BLaER1 treated with 17β-estradiol and CSF1 and Interleukin-3, amounts not matched to agents 10 nM and 100 nM (cell line): ENCODE measurements around the gene TRIM7.
"Not testable (repeated sequence)": the region's sequence is repeated elsewhere in the genome, so short reads cannot be mapped to it uniquely, and the experiment has no call there.

Experiments
- H3K27ac ChIP-seq, 11 experiments: shearing (Covaris generic); formaldehyde crosslinking; 2 replicates each; pipeline ENCODE4 v1.8.1; 2022
- H3K27me3 ChIP-seq, 11 experiments: shearing (Covaris generic); formaldehyde crosslinking; 2 replicates each; pipeline ENCODE4 v1.8.1; 2022
- H3K36me3 ChIP-seq, 11 experiments: shearing (Covaris generic); formaldehyde crosslinking; 2 replicates each; pipeline ENCODE4 v1.8.1; 2022
- H3K4me1 ChIP-seq, 10 experiments: shearing (Covaris generic); formaldehyde crosslinking; 2 replicates each; pipeline ENCODE4 v1.8.1; 2022
- H3K4me2 ChIP-seq, 11 experiments: shearing (Covaris generic); formaldehyde crosslinking; 2 replicates each; pipeline ENCODE4 v1.8.1; 2022
- H3K4me3 ChIP-seq, 10 experiments: shearing (Covaris generic); formaldehyde crosslinking; 2 replicates each; pipeline ENCODE4 v1.8.1; 2022
- H3K9ac ChIP-seq, 11 experiments: shearing (Covaris generic); formaldehyde crosslinking; 2 replicates each; pipeline ENCODE4 v1.8.1; 2022
- H3K9me3 ChIP-seq, 11 experiments: shearing (Covaris generic); formaldehyde crosslinking; replicated peaks in 1 of 11; 2 replicates each; pipeline ENCODE4 v1.8.1; 2022
- H4K20me1 ChIP-seq, 11 experiments: shearing (Covaris generic); formaldehyde crosslinking; 2 replicates each; pipeline ENCODE4 v1.8.1; 2022
- Cebpa-rat ChIP-seq, 11 experiments: shearing (Covaris generic); IDR thresholded peaks; 2 replicates each; pipeline ENCODE4 v1.8.1; 2022

Gene TRIM7

DNA sequence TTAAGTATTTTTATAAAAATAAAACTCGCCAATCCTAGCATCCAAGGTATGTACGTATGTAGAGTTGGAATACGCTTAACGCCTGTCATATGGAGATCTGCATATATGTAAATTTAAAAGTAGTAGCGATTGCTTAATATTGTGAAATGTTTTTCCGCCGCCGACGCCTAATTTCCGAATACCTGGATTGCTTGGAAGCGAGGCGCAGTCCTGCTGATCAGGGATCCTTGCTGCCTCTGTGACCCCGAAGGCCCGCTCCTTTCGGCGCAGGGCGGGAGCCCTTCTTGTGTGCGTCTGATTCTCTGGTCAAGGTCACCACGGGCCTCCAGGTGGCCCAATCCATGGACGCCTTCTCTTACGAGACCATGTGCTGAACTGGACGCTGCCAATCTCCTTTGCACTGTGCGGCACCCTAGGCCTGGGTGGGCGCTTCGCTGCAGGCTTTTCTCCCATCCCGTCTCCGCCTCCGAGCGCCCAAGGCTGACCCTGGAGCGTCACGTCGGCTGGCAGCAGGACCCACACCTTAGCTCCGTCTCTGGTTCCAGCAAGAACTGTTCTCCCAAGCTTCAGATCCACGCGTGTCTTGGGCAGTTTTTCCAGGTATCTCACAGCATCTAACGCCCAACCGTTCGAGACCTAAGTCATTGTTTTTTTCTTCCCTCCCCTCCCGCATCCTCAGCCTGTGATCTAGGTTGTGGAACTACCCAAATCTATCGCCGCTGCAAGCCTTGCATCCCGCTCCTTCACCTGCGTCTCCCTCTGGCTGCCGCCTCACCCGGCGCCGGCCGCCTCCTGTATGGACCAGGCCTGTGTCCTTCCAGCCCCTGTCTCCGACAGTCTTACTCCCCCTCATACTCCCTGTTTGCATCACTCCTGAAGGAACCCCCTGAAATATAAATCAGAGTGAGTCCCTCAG, 14.5 kb upstream of the TRIM7 start:
- Histone ChIP-seq H3K27ac (no peak overlapping the region), H3K4me2 (no peak overlapping the region), H3K36me3 (no peaks in the 10 kb centered on the region), H3K9ac (no peak overlapping the region), H4K20me1 (peaks cover 0 to 9% (median 0%) of the 10 kb centered on the region in 11 experiments; a peak in 4 of 22 replicates), H3K9me3 (no peaks in the 10 kb centered on the region), H3K4me3 (no peak overlapping the region), H3K4me1 (peaks cover 25 to 47% (median 38%) of the 10 kb centered on the region in 10 experiments), H3K27me3 (peaks cover 6 to 26% (median 22%) of the 10 kb centered on the region in 11 experiments; a peak in 20 of 22 replicates)
- peak in 3 of 11 experiments; percentile 25 to 48 (median 27); a peak in 2 of 22 replicates for TF ChIP-seq Cebpa-rat (IDR thresholded peaks at IDR 0.05)

DNA sequence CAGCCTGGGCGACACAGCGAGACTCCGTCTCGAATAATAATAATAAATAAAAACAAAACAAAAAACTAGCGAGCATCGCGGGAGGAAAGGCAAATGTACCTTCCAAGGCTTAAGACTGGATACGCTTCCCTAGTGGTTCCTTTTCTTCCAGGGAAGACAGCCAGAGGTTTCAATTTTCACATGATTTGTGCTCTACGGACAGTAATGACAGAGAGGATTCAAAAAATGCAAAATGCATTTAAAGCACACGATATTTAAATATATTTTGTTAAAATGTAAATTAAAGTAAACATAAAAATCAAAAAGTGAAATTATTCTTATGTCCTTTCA, 13.8 kb upstream of the TRIM7 start:
- Histone ChIP-seq H3K9ac (peak overlapping the region in 3 of 11 experiments; percentile 8 to 52 (median 16); a peak in 3 of 22 replicates), H3K27ac (peak overlapping the region in 1 of 11 experiments; percentile 9; a peak in 1 of 22 replicates), H3K4me3 (peak overlapping the region; percentile 51 to 67 (median 61); a peak in 16 of 20 replicates)

DNA sequence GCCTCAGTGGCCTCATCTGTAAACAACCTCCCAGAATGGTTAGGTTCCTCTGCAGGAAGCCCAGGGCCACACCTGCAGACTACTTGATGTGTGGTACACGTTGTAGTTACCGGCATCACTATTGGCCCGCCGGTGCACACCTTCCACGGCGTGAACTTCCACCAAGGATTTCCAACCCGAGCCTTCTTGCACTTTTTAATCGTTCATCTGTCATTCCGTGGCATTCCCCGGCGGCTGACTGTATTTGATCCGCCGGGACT, 12.7 kb upstream of the TRIM7 start:
- no peaks in the 10 kb centered on the region for H3K36me3 ChIP-seq
- peaks cover 18 to 41% (median 32%) of the 10 kb centered on the region in 10 experiments for H3K4me1 ChIP-seq
- no peaks in the 10 kb centered on the region for H3K9me3 ChIP-seq
- H3K27me3 ChIP-seq = peaks cover 6 to 37% (median 22%) of the 10 kb centered on the region in 11 experiments; a peak in 20 of 22 replicates
- peak overlapping the region in 1 of 11 experiments; percentile 2; a peak in 1 of 22 replicates for H3K27ac ChIP-seq
- H4K20me1 ChIP-seq = peaks cover 0 to 9% (median 0%) of the 10 kb centered on the region in 11 experiments; a peak in 4 of 22 replicates
- peak overlapping the region; percentile 80 to 98 (median 93) for H3K4me2 ChIP-seq
- no peak for TF ChIP-seq Cebpa-rat (IDR thresholded peaks at IDR 0.05)
- H3K4me3 ChIP-seq = peak overlapping the region; percentile 51 to 67 (median 61)
- H3K9ac ChIP-seq = peak overlapping the region; percentile 47 to 76 (median 58); a peak in 19 of 22 replicates

More for the DNA sequence above, 13.8 kb upstream of the TRIM7 start:
- Histone ChIP-seq H3K27me3 (peaks cover 6 to 27% (median 22%) of the 10 kb centered on the region in 11 experiments; a peak in 20 of 22 replicates), H3K4me2 (peak overlapping the region; percentile 80 to 98 (median 93); a peak in 21 of 22 replicates), H3K36me3 (no peaks in the 10 kb centered on the region), H3K4me1 (peaks cover 18 to 41% (median 32%) of the 10 kb centered on the region in 10 experiments), H3K9me3 (no peaks in the 10 kb centered on the region), H4K20me1 (peaks cover 0 to 9% (median 0%) of the 10 kb centered on the region in 11 experiments; a peak in 4 of 22 replicates)
- no peak for TF ChIP-seq Cebpa-rat (IDR thresholded peaks at IDR 0.05)

DNA sequence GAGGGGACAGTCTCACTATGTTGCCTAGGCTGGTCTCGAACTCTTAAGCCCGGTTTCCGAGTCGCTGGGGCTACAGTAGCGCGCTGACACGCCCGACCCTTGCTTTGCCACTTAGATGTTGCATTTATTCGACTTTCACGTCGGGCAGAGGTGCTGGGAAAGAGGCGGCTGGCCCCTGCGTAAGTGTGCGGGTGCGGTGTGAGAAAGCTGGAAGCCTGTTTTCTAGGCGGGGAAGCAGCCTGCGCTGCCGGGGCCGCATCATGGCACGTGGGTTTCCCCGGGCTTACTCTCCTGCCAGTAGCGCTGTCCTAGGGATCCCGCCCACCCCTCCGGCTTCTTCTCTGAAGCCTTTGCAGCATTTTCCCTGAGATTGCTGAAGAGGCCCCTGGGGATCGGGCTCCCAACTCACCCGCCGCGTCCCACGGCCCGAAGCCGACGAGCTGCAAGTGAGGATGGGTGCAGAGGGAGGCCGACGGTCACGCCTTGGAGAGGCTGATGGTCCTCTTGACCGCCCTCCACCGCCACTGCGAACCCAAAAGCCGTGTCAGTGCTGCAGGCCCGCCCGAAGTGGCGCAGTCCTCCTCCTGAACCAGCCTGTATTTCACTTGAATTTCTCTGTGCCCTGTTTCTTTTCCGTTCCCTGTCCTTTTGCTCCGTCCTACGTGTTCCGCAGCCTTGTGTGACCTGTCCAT, 12.3 kb upstream of the TRIM7 start:
- Histone ChIP-seq H3K27ac (peak overlapping the region in 1 of 11 experiments; percentile 2; a peak in 1 of 22 replicates), H3K4me1 (peaks cover 18 to 36% (median 32%) of the 10 kb centered on the region in 10 experiments), H3K36me3 (no peaks in the 10 kb centered on the region), H3K9ac (peak overlapping the region; percentile 47 to 76 (median 58); a peak in 20 of 22 replicates), H3K4me2 (peak overlapping the region; percentile 80 to 98 (median 93)), H3K27me3 (peaks cover 6 to 37% (median 22%) of the 10 kb centered on the region in 11 experiments; a peak in 20 of 22 replicates), H4K20me1 (peaks cover 0 to 9% (median 0%) of the 10 kb centered on the region in 11 experiments; a peak in 4 of 22 replicates), H3K9me3 (no peaks in the 10 kb centered on the region), H3K4me3 (peak overlapping the region; percentile 51 to 67 (median 61))
- no peak for TF ChIP-seq Cebpa-rat (IDR thresholded peaks at IDR 0.05)

DNA sequence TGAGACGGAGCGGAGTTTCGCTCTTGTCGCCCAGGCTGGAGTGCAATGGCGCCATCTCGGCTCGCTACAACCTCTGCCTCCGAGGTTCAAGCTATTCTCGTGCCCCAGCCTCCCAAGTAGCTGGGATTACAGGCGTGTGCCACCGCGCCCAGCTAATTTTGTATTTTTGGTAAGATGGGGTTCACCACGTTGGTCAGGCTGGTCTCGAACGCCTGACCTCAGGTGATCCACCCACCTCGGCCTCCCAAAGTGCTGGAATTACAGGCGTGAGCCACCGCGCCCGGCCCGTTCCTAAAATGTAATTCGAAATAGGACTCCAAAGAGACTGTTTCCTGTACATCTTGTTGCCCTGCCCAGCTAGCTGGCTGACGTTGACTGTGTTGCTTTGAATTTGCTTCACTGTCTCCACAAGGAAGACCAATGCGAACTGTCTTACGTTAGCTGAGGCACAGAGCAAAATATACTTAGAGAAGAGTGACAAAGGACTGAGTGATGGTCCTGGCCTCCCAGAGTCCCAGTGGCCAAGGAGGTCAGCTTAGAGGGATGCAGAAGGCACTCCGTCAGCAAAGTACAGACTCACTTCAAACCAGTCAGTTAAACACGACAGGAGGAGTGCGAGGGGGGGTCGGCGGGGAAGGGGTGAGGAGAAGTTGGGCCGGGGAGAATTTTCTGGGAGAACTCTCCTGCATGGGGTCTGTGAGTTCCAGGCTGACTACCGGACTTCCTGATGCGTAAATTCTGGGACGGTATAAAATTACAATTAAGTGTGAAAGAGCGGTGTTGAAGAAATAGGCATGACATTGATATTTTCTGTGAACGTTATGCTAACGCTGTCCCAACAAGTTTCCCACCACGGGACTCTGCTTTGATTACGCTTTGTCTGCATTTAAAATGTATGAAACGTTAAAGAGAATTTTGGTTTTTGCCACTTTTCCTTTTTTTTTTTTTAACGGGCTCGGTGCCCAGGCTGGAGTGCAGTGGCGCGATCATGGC, 11.3 kb upstream of the TRIM7 start:
- TF ChIP-seq Cebpa-rat (IDR thresholded peaks at IDR 0.05) = no peak

DNA sequence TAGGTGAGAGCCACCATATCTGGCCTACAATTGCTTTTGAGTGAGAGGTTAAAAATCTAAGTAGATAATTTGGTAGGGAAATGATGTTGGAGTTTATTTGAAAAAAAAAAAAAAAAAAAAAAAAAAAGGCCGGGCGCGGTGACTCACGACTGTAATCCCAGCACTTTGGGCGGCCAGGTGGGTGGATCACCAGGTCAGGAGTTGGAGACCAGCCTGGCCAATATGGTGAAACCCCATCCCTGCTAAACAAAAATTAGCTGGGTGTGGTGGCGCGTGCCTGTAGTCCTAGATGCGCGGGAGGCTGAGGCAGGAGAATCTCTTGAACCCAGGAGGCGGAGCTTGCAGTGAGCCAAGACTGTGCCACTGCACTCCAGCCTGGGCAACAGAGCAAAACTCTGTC, 9.3 kb upstream of the TRIM7 start:
- H4K20me1 ChIP-seq, H3K9ac ChIP-seq, H3K4me3 ChIP-seq, H3K27ac ChIP-seq, H3K4me2 ChIP-seq, H3K36me3 ChIP-seq, H3K9me3 ChIP-seq: not testable (repeated sequence)
- Histone ChIP-seq H3K4me1 (peaks cover 23 to 36% (median 27%) of the 10 kb centered on the region in 10 experiments), H3K27me3 (peaks cover 6 to 41% (median 22%) of the 10 kb centered on the region in 11 experiments; a peak in 20 of 22 replicates)

More for the DNA sequence above, 11.3 kb upstream of the TRIM7 start:
- Histone ChIP-seq H3K27me3 (peaks cover 6 to 41% (median 22%) of the 10 kb centered on the region in 11 experiments; a peak in 20 of 22 replicates), H3K9ac (peak overlapping the region in 10 of 11 experiments; percentile 30 to 64 (median 45); a peak in 18 of 22 replicates), H3K4me2 (peak overlapping the region; percentile 80 to 98 (median 93)), H3K27ac (peak overlapping the region in 3 of 11 experiments; percentile 25 to 29 (median 27); a peak in 3 of 22 replicates), H4K20me1 (peaks cover 0 to 9% (median 0%) of the 10 kb centered on the region in 11 experiments; a peak in 4 of 22 replicates), H3K36me3 (no peaks in the 10 kb centered on the region), H3K9me3 (no peaks in the 10 kb centered on the region), H3K4me3 (peak overlapping the region; percentile 51 to 67 (median 61)), H3K4me1 (peaks cover 21 to 29% (median 25%) of the 10 kb centered on the region in 10 experiments)

DNA sequence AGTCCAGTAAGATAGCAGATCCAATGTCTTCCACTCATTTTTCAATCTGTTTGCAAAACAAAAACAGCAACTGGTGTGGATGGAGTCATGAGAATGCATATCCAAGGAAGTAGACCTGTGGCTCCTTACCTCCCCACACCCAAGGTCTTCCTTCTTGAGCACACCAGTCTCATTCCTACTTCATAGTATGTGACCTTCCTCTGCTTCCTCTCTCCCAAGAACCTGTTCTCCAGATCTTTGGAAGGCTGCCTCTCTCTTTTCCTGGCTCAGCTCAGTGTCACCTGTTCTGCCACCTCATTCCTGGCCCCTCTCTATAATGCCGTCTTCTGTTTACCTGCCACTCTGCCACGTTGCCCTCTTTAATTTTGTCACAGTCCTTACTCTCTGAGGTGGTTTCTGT, 7.9 kb upstream of the TRIM7 start:
- Histone ChIP-seq H3K27me3 (peaks cover 6 to 41% (median 26%) of the 10 kb centered on the region in 11 experiments; a peak in 20 of 22 replicates), H3K36me3 (no peaks in the 10 kb centered on the region), H3K4me1 (peaks cover 17 to 29% (median 24%) of the 10 kb centered on the region in 10 experiments), H3K9me3 (no peaks in the 10 kb centered on the region), H4K20me1 (peaks cover 0 to 9% (median 0%) of the 10 kb centered on the region in 11 experiments; a peak in 5 of 22 replicates), H3K4me3 (no peak overlapping the region), H3K9ac (no peak overlapping the region), H3K27ac (no peak overlapping the region), H3K4me2 (no peak overlapping the region)
- TF ChIP-seq Cebpa-rat (IDR thresholded peaks at IDR 0.05) = no peak

DNA sequence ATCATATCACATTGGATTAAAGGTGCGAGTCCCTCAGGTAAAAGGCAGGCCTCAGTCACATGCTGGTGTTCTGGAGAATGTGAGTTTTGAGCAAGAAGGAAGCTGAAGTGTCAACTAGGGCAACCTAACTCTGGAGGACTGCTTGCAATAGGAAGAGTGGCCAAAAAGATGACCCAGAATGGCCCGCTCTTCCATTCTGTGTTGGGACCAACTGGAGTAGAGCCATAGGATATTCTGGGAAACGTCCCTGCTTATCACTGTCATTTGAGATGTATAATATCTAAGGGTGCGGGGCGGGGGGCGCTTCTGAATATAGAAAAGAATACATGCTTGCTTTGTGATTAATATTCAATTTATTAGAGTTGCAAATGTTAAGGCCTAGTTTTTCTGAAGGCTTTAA, 7.1 kb upstream of the TRIM7 start:
- H3K9me3 ChIP-seq = no peaks in the 10 kb centered on the region
- H3K36me3 ChIP-seq = no peaks in the 10 kb centered on the region
- H3K4me3 ChIP-seq = no peak overlapping the region
- peaks cover 0 to 3% (median 0%) of the 10 kb centered on the region in 11 experiments; a peak in 2 of 22 replicates for H4K20me1 ChIP-seq
- no peak for TF ChIP-seq Cebpa-rat (IDR thresholded peaks at IDR 0.05)
- no peak overlapping the region for H3K4me2 ChIP-seq
- peaks cover 6 to 41% (median 26%) of the 10 kb centered on the region in 11 experiments; a peak in 20 of 22 replicates for H3K27me3 ChIP-seq
- no peak overlapping the region for H3K9ac ChIP-seq
- H3K4me1 ChIP-seq = peaks cover 10 to 20% (median 15%) of the 10 kb centered on the region in 10 experiments; a peak in 19 of 20 replicates
- no peak overlapping the region for H3K27ac ChIP-seq
